ENCODE data around the gene STOML1. TPM values are rescaled to one million over a fixed set of nuclear protein-coding genes. Genes with fewer than 3 reads are reported as not detected.

Gene STOML1
- total and polyA plus RNA-seq, 9 of the 15 experiments (the other 6 are each of a cell fraction or from before 2014, with no cell fraction given), result 0.25 to 9.7 (median 4.6) TPM

- TF ChIP-seq E2F3 (CRISPR knock-in tag; IDR thresholded peaks at IDR 0.05), result no peak
- TF ChIP-seq TEAD1 (CRISPR knock-in tag; IDR thresholded peaks at IDR 0.05), result no peak
- TF ChIP-seq FOS (IDR thresholded peaks at IDR 0.05; ENCODE audit: extremely low read depth, insufficient read length), result no peak
Measured at GRCh38 chr15:73991260-73991659, 835 bp downstream of the STOML1 start (continued).

DNA sequence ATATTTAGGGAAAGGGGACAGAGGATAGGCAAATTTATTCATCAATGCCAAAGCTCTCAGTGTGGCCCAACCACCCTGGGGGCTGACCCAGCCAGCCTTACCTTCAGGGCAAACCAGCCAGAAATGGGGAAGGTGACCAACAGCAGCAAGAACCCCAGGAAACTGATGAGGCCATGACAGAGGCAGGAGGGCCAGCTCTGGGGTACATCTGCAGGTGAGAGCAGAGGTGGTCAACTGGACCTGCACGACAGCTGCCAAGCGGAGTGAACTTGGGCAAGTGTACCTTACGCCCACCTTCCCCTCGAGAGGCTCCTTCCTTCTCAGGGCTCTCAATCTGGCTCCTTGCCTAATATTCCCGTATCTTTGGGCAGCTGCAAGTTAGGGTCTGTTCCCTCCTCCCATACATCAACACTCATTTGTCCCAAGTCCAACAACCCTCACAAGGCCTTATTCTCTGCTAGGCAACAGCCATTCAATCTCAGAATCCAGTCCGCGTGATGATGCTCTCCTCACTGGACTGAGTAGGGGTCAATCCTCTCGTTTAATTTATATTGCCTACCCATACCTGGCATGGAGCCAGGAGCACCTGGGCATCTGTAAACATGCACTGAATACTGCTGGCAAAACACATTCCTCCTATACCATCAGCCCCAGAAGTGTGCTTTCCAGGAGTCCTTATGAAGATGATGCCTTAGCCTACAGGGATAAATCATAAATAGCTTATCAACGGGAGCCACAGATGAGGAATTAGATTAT is 1.7 kb downstream of the STOML1 start:
- Histone ChIP-seq H3K4me3 (no peak overlapping the region), H3K9me1 (ENCODE audit: control insufficient read depth, insufficient read depth, low read length) (no peaks in the 10 kb centered on the region), H3K27ac (ENCODE audit: extremely low read depth, low read depth, low read length) (no peak overlapping the region), H3K9me3 (replicated peaks; ENCODE audit: control insufficient read depth, insufficient read depth, low read depth, low read length) (no peaks in the 10 kb centered on the region), H3K4me1 (replicated peaks in 1 of 2; ENCODE audit: control insufficient read depth in 2 of 2, insufficient read depth in 2 of 2, low read length in 2 of 2) (peaks cover 38 to 46% of the 10 kb centered on the region in 2 experiments), H3K79me2 (ENCODE audit: control insufficient read depth, insufficient read depth, low read length) (peaks cover 11% of the 10 kb centered on the region), H3K27me3 (ENCODE audit: control insufficient read depth in 2 of 2, insufficient read depth in 2 of 2, low read length in 2 of 2) (no peaks in the 10 kb centered on the region; a peak in 1 of 5 replicates), H3K9ac (ENCODE audit: insufficient read depth in 1 of 2, low read depth in 2 of 2, low read length in 2 of 2) (no peak overlapping the region), H2AFZ (ENCODE audit: low read depth, low read length) (no peak overlapping the region), H4K20me1 (replicated peaks; ENCODE audit: control insufficient read depth, insufficient read depth, low read length) (no peaks in the 10 kb centered on the region), H3K36me3 (ENCODE audit: control insufficient read depth, insufficient read depth, low read length) (no peaks in the 10 kb centered on the region), H3K4me2 (ENCODE audit: insufficient read depth, low read length) (peak overlapping the region; percentile 23)
- DNase-seq (ENCODE audit: extremely low read depth in 1 of 4, low spot score in 3 of 4) (no peak), FAIRE-seq (no peak), ATAC-seq (no peak)
- WGBS (ENCODE audit: insufficient coverage, low coverage, missing lambda C conversion rate), result 72% methylated on average over 7 of the region's 9 CpGs
- no TSS peak for BruUV-seq (replicated peaks)
- ChIA-PET POLR2A (interaction anchor here (0.6 to 0.9 kb wide), 2 partner anchors 12 kb away, joined by 4 read pairs; no protein-coding TSS in a partner anchor), CTCF (ENCODE audit: low intra/inter-chr PET ratio) (no interaction called here)
- in situ Hi-C loops (cut with MboI) (no loop called here), intact Hi-C loops (cut with micrococcal nuclease) (loop anchor here (5.0 to 10.0 kb wide), 2 partner anchors 47 to 624 kb away; partner anchors contain the start of gene CLK3)
- 0 out of 2 replicates have a peak, but pooled peaks have one; percentile 6 for TF ChIP-seq GTF2E2 (tag; IDR thresholded peaks at IDR 0.05)
- no peak for TF ChIP-seq ZNF75A (CRISPR knock-in tag; IDR thresholded peaks at IDR 0.05)
- no peak for TF ChIP-seq ZNF12 (CRISPR knock-in tag; IDR thresholded peaks at IDR 0.05)
- TF ChIP-seq HDAC3 (IDR thresholded peaks at IDR 0.05; ENCODE audit: borderline replicate concordance, partially characterized antibody), result no peak
- no peak for TF ChIP-seq SP2 (IDR thresholded peaks at IDR 0.05; ENCODE audit: extremely low read depth, low read depth, low read length, poor library complexity, severe bottlenecking)
- no peak for TF ChIP-seq HBP1 (CRISPR knock-in tag; IDR thresholded peaks at IDR 0.05)
- peak; percentile 93 for TF ChIP-seq NFIC (IDR thresholded peaks at IDR 0.05)
- peak; percentile 74 for TF ChIP-seq NFIX (CRISPR knock-in tag; IDR thresholded peaks at IDR 0.05; ENCODE audit: low read depth)
- no peak for TF ChIP-seq TOE1 (IDR thresholded peaks at IDR 0.05; ENCODE audit: borderline replicate concordance)
- TF ChIP-seq TOE1 (CRISPR knock-in tag; IDR thresholded peaks at IDR 0.05; ENCODE audit: borderline replicate concordance, low read depth), result no peak
- no peak for TF ChIP-seq ZNF165 (CRISPR knock-in tag; IDR thresholded peaks at IDR 0.05; ENCODE audit: borderline replicate concordance)
- TF ChIP-seq HSF4 (CRISPR knock-in tag; IDR thresholded peaks at IDR 0.05; ENCODE audit: borderline replicate concordance), result no peak
